HCT116 (cell line): Measurements from ENCODE around the gene PLG. TPM values are rescaled to one million over a fixed set of nuclear protein-coding genes. Genes with fewer than 3 reads are reported as not detected.

Source experiments
- ATAC-seq: fragments of 200-7000 bp; cut with Tn5 transposase; 2 replicates; pipeline ENCODE4 v1.9.1; 2020; ENCODE audit warnings: mild to moderate bottlenecking, moderate library complexity
- BruUV-seq: library from RNA; stranded (reverse); fragments of 400-500 nt; replicated peaks from 2 replicates; lab custom pipeline; 2021; lab: Mats Ljungman, UMichigan
- CTCF ChIA-PET: fragments of 300-600 bp; sonication (Branson Sonifier 250); formaldehyde crosslinking; loops from one replicate; lab custom pipeline; 2021; ENCODE audit warnings: antibody characterized with exemption; lab: Charles Lee
- POLR2A ChIA-PET: fragments of 300-600, 350-600 bp; sonication (Branson Sonifier 250); formaldehyde crosslinking; loops from one replicate; lab custom pipeline; 2021; ENCODE audit warnings: antibody characterized with exemption; lab: Charles Lee
- RAD21 ChIA-PET, 2 experiments: fragments of 300-600 bp; sonication (Branson Sonifier 250); formaldehyde crosslinking; loops; one replicate each; lab custom pipeline; 2023; ENCODE audit warnings: low total read pairs in 2 of 2; ENCODE audit not compliant: uncharacterized antibody in 2 of 2, unreplicated experiment in 2 of 2, low non-redundant PET in 1 of 2; lab: Charles Lee
- DNase-seq: peaks from one replicate; pipeline ENCODE4 v3.0.0-alpha.2; 2010; ENCODE audit warnings: low read depth, low spot score
- H2AFZ ChIP-seq: fragments of 200-600 bp; shearing (Covaris generic), sonication (generic); 2 replicates; pipeline ENCODE4 v1.6.1; 2017; ENCODE audit warnings: low read depth, mixed run types, mixed read lengths, antibody characterized with exemption, low read length; ENCODE audit not compliant: poor library complexity, severe bottlenecking
- H3K27ac ChIP-seq: 2 replicates; pipeline ENCODE4 v1.5.1; 2012; ENCODE audit warnings: low read depth, low read length
- H3K27me3 ChIP-seq: fragments of 200-600 bp; sonication (generic); 2 replicates; pipeline ENCODE4 v1.6.1; 2016; ENCODE audit warnings: mixed run types, low read length, mixed read lengths; ENCODE audit not compliant: insufficient read depth
- H3K36me3 ChIP-seq, 2 experiments: fragments of 200-500 bp in 1 of 2; fragments of 200-600 bp in 1 of 2; sonication (Bioruptor generic) in 1 of 2; sonication (generic) in 1 of 2; 2 replicates each; pipeline versions ENCODE4 v1.5.1 to v1.6.1; 2014 to 2016; ENCODE audit warnings: low read length in 2 of 2, inconsistent platforms in 1 of 2, mixed read lengths in 1 of 2, mixed run types in 1 of 2; ENCODE audit not compliant: insufficient read depth in 2 of 2, control insufficient read depth in 1 of 2
- H3K4me1 ChIP-seq, 2 experiments: fragments of 200-600 bp in 1 of 2; sonication (generic) in 1 of 2; 2 replicates each; pipeline versions ENCODE4 v1.5.1 to v1.6.1; 2012 to 2017; ENCODE audit warnings: low read length in 2 of 2, inconsistent platforms in 1 of 2, mild to moderate bottlenecking in 1 of 2, mixed read lengths in 1 of 2, mixed run types in 1 of 2, moderate library complexity in 1 of 2; ENCODE audit not compliant: insufficient read depth in 2 of 2, control insufficient read depth in 1 of 2
- H3K4me2 ChIP-seq: fragments of 200-600 bp; sonication (generic); 2 replicates; pipeline ENCODE4 v1.6.1; 2017; ENCODE audit warnings: mixed run types, low read length, mixed read lengths
- H3K4me3 ChIP-seq, 2 experiments: fragments of 200-600 bp in 1 of 2; sonication (generic) in 1 of 2; replicated peaks in 1 of 2; 2 replicates each; pipeline ENCODE4 v1.5.1; 2011 to 2016; ENCODE audit warnings: low read length in 2 of 2, control low read depth in 1 of 2, low read depth in 1 of 2, mild to moderate bottlenecking in 1 of 2, mixed read lengths in 1 of 2, mixed run types in 1 of 2
- H3K79me2 ChIP-seq: fragments of 200-600 bp; sonication (generic); 2 replicates; pipeline ENCODE4 v1.6.1; 2017; ENCODE audit warnings: mild to moderate bottlenecking, mixed run types, low read length, moderate library complexity, mixed read lengths; ENCODE audit not compliant: insufficient read depth
- H3K9ac ChIP-seq: fragments of 200-600 bp; sonication (generic); 2 replicates; pipeline ENCODE4 v1.6.1; 2016; ENCODE audit warnings: low read length, mixed read lengths
- H3K9me2 ChIP-seq: fragments of 200-600 bp; sonication (generic), shearing (Covaris generic); 2 replicates; pipeline ENCODE4 v1.6.1; 2017; ENCODE audit warnings: mixed run types, mild to moderate bottlenecking, moderate library complexity; ENCODE audit not compliant: insufficient read depth
- H3K9me3 ChIP-seq, 2 experiments: fragments of 200-500 bp in 1 of 2; fragments of 200-600 bp in 1 of 2; sonication (Bioruptor generic) in 1 of 2; sonication (generic) in 1 of 2; 2 replicates each; pipeline ENCODE4 v1.6.1; 2014 to 2017; ENCODE audit warnings: low read length in 2 of 2, mixed read lengths in 2 of 2, inconsistent platforms in 1 of 2, low read depth in 1 of 2, mild to moderate bottlenecking in 1 of 2, mixed run types in 1 of 2, moderate library complexity in 1 of 2; ENCODE audit not compliant: control insufficient read depth in 1 of 2, insufficient read depth in 1 of 2
- H4K20me1 ChIP-seq: fragments of 200-600 bp; sonication (generic), shearing (Covaris generic); 2 replicates; pipeline ENCODE4 v1.6.1; 2017; ENCODE audit warnings: mixed run types, mild to moderate bottlenecking, moderate library complexity; ENCODE audit not compliant: insufficient read depth
- CBX3 ChIP-seq: IDR thresholded peaks from 2 replicates; pipeline ENCODE4 v1.6.1; 2012; ENCODE audit warnings: low read depth
- CEBPB ChIP-seq: IDR thresholded peaks from 2 replicates; pipeline ENCODE4 v1.6.1; 2012; ENCODE audit warnings: low read depth
- EGR1 ChIP-seq: IDR thresholded peaks from 2 replicates; pipeline ENCODE4 v1.6.1; 2012; ENCODE audit warnings: low read depth
- FOSL1 ChIP-seq: IDR thresholded peaks from 2 replicates; pipeline ENCODE4 v1.6.1; 2012; ENCODE audit warnings: low read depth
- JUND ChIP-seq: IDR thresholded peaks from 2 replicates; pipeline ENCODE4 v1.6.1; 2012
- POLR2A ChIP-seq: IDR thresholded peaks from 2 replicates; pipeline ENCODE4 v1.7.0; 2011; ENCODE audit warnings: borderline replicate concordance; ENCODE audit not compliant: insufficient read depth, insufficient read length; ENCODE audit errors: extremely low read depth
- POLR2AphosphoS5 ChIP-seq: IDR thresholded peaks from 2 replicates; pipeline ENCODE4 v1.6.1; 2011; ENCODE audit warnings: mild to moderate bottlenecking, low read depth, low read length, moderate library complexity
- SP1 ChIP-seq: IDR thresholded peaks from 2 replicates; pipeline ENCODE4 v1.6.1; 2012; ENCODE audit warnings: low read depth
- TCF7L2 ChIP-seq: IDR thresholded peaks from 2 replicates; pipeline ENCODE4 v1.7.0; 2011; ENCODE audit warnings: borderline replicate concordance, inconsistent platforms; ENCODE audit not compliant: insufficient read depth, insufficient read length; ENCODE audit errors: extremely low read depth
- YY1 ChIP-seq: IDR thresholded peaks from 2 replicates; pipeline ENCODE4 v1.6.1; 2011; ENCODE audit warnings: low read length, low read depth, moderate library complexity, mild to moderate bottlenecking; ENCODE audit not compliant: insufficient replicate concordance; ENCODE audit errors: extremely low read depth
- ZFX ChIP-seq: fragments of 450-650 bp; IDR thresholded peaks from 2 replicates; pipeline ENCODE4 v1.6.1; 2017
- ZNF274 ChIP-seq: fragments of 200-500 bp; sonication (Bioruptor generic); IDR thresholded peaks from 2 replicates; pipeline ENCODE4 v1.6.1; 2014; ENCODE audit warnings: mild to moderate bottlenecking, low read depth, low read length, inconsistent platforms
- intact Hi-C: fragments of 100-400 bp; cut with micrococcal nuclease; formaldehyde crosslinking; loops from 2 replicates; pipeline ENCODE4 v1.10.0; 2022
- total RNA-seq: library from RNA; stranded (reverse); gene quantifications from one replicate; pipeline ENCODE4 v1.2.1, GENCODE V29; 2021; ENCODE audit not compliant: unreplicated experiment
- TF ChIP-seq, protein P1 (sequence below): IDR thresholded peaks from 2 replicates; pipeline ENCODE4 v1.6.1; 2012
- TF ChIP-seq, protein P2 (sequence below), 3 experiments: fragments of 200-600 bp in 1 of 3; sonication (generic) in 1 of 3; IDR thresholded peaks in 2 of 3; conservative IDR thresholded peaks in 1 of 3; 2 replicates each; pipeline ENCODE4 v1.5.1; 2012 to 2017; ENCODE audit warnings: low read depth in 2 of 3, low read length in 2 of 3, antibody characterized with exemption in 1 of 3, borderline replicate concordance in 1 of 3, control low read depth in 1 of 3, mild to moderate bottlenecking in 1 of 3, mixed read lengths in 1 of 3, mixed run types in 1 of 3, moderate library complexity in 1 of 3; ENCODE audit not compliant: insufficient read depth in 1 of 3
- TF ChIP-seq, protein P3 (sequence below): IDR thresholded peaks from 2 replicates; pipeline ENCODE4 v1.6.1; 2011; ENCODE audit warnings: mild to moderate bottlenecking, low read length, moderate library complexity; ENCODE audit not compliant: insufficient replicate concordance; ENCODE audit errors: extremely low read depth
- TF ChIP-seq, protein P4 (sequence below): IDR thresholded peaks from 2 replicates; pipeline ENCODE4 v1.6.1; 2012; ENCODE audit warnings: low read depth
- TF ChIP-seq, protein P5 (sequence below): IDR thresholded peaks from 2 replicates; pipeline ENCODE4 v1.6.1; 2012

PLG gene
- total RNA-seq, 1 experiment from 2014 or later: 0.69 TPM

DNA sequence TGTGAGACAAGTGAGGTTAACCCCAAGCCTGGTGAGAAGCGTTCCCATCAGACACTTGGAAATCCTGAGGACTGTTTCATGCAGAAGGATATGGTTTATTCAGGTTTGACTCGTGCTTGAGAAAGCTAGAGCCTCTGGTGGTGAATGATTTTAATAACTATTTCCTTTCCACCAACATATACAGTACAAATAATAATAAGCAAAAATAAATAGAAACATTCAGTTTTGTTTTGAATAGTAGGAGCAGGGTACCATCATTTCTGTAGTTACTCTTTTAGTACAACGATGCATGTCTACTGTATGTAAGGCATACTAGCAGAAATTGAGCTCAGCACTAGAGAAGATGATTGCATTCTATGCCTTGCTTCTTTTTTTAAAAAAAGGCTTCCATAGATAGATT is 33.5 kb downstream of the PLG start:
- H3K9ac ChIP-seq: no peak overlapping the region
- H3K4me3 ChIP-seq: no peak overlapping the region
- H3K4me1 ChIP-seq: peaks cover 0 to 12% of the 10 kb centered on the region in 2 experiments; a peak in 1 of 4 replicates
- H3K4me2 ChIP-seq: no peak overlapping the region
- H3K36me3 ChIP-seq: no peaks in the 10 kb centered on the region
- no peak overlapping the region for H3K27ac ChIP-seq
- POLR2A ChIA-PET: no interaction called here
- DNase-seq: no peak
- H3K9me2 ChIP-seq: no peaks in the 10 kb centered on the region
- no peak overlapping the region for H2AFZ ChIP-seq
- no peaks in the 10 kb centered on the region for H3K9me3 ChIP-seq
- RAD21 ChIA-PET: no interaction called here
- H3K27me3 ChIP-seq: no peaks in the 10 kb centered on the region
- CTCF ChIA-PET: no interaction called here
- BruUV-seq: no TSS peak
- intact Hi-C loops: loop anchor here (10.0 kb wide), 1 partner anchor 369 kb away; no protein-coding TSS in a partner anchor
- no peak for ATAC-seq
- TF ChIP-seq JUND: no peak
- TF ChIP-seq, protein P1, sequence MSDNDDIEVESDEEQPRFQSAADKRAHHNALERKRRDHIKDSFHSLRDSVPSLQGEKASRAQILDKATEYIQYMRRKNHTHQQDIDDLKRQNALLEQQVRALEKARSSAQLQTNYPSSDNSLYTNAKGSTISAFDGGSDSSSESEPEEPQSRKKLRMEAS: no peak
- TF ChIP-seq, protein P2, sequence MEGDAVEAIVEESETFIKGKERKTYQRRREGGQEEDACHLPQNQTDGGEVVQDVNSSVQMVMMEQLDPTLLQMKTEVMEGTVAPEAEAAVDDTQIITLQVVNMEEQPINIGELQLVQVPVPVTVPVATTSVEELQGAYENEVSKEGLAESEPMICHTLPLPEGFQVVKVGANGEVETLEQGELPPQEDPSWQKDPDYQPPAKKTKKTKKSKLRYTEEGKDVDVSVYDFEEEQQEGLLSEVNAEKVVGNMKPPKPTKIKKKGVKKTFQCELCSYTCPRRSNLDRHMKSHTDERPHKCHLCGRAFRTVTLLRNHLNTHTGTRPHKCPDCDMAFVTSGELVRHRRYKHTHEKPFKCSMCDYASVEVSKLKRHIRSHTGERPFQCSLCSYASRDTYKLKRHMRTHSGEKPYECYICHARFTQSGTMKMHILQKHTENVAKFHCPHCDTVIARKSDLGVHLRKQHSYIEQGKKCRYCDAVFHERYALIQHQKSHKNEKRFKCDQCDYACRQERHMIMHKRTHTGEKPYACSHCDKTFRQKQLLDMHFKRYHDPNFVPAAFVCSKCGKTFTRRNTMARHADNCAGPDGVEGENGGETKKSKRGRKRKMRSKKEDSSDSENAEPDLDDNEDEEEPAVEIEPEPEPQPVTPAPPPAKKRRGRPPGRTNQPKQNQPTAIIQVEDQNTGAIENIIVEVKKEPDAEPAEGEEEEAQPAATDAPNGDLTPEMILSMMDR (IDR thresholded peaks at IDR 0.05 in 2 of 3, conservative IDR thresholded peaks at IDR 0.05 in 1 of 3; ENCODE audit: borderline replicate concordance in 1 of 3, insufficient read depth in 1 of 3, low read depth in 2 of 3, low read length in 2 of 3): no peak
- TF ChIP-seq, protein P3, sequence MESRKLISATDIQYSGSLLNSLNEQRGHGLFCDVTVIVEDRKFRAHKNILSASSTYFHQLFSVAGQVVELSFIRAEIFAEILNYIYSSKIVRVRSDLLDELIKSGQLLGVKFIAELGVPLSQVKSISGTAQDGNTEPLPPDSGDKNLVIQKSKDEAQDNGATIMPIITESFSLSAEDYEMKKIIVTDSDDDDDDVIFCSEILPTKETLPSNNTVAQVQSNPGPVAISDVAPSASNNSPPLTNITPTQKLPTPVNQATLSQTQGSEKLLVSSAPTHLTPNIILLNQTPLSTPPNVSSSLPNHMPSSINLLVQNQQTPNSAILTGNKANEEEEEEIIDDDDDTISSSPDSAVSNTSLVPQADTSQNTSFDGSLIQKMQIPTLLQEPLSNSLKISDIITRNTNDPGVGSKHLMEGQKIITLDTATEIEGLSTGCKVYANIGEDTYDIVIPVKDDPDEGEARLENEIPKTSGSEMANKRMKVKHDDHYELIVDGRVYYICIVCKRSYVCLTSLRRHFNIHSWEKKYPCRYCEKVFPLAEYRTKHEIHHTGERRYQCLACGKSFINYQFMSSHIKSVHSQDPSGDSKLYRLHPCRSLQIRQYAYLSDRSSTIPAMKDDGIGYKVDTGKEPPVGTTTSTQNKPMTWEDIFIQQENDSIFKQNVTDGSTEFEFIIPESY: no peak
- TF ChIP-seq, protein P4, sequence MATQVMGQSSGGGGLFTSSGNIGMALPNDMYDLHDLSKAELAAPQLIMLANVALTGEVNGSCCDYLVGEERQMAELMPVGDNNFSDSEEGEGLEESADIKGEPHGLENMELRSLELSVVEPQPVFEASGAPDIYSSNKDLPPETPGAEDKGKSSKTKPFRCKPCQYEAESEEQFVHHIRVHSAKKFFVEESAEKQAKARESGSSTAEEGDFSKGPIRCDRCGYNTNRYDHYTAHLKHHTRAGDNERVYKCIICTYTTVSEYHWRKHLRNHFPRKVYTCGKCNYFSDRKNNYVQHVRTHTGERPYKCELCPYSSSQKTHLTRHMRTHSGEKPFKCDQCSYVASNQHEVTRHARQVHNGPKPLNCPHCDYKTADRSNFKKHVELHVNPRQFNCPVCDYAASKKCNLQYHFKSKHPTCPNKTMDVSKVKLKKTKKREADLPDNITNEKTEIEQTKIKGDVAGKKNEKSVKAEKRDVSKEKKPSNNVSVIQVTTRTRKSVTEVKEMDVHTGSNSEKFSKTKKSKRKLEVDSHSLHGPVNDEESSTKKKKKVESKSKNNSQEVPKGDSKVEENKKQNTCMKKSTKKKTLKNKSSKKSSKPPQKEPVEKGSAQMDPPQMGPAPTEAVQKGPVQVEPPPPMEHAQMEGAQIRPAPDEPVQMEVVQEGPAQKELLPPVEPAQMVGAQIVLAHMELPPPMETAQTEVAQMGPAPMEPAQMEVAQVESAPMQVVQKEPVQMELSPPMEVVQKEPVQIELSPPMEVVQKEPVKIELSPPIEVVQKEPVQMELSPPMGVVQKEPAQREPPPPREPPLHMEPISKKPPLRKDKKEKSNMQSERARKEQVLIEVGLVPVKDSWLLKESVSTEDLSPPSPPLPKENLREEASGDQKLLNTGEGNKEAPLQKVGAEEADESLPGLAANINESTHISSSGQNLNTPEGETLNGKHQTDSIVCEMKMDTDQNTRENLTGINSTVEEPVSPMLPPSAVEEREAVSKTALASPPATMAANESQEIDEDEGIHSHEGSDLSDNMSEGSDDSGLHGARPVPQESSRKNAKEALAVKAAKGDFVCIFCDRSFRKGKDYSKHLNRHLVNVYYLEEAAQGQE: no peak
- no peak for TF ChIP-seq YY1
- no peak for TF ChIP-seq POLR2AphosphoS5
- no peak for TF ChIP-seq TCF7L2
- TF ChIP-seq ZNF274: no peak
- no peak for TF ChIP-seq POLR2A
- TF ChIP-seq EGR1: no peak
- no peak for TF ChIP-seq SP1
- no peak for TF ChIP-seq ZFX
- TF ChIP-seq FOSL1: no peak
- TF ChIP-seq CEBPB: no peak
- no peak for TF ChIP-seq CBX3
- TF ChIP-seq, protein P5, sequence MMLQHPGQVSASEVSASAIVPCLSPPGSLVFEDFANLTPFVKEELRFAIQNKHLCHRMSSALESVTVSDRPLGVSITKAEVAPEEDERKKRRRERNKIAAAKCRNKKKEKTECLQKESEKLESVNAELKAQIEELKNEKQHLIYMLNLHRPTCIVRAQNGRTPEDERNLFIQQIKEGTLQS: no peak
- no peaks in the 10 kb centered on the region for H3K79me2 ChIP-seq
- no peaks in the 10 kb centered on the region for H4K20me1 ChIP-seq
